OCI-LY1 (cell line): ENCODE measurements around the gene CCDC146.
"Not testable (repeated sequence)": the region's sequence is repeated elsewhere in the genome, so short reads cannot be mapped to it uniquely, and the experiment has no call there.

Experiments
- H2AFZ ChIP-seq: fragments of 200-600 bp; sonication (generic), shearing (Covaris generic); 2 replicates; pipeline ENCODE4 v1.6.0; 2014; ENCODE audit warnings: antibody characterized with exemption, mild to moderate bottlenecking, low read length
- H3F3A ChIP-seq: fragments of 200-600 bp; sonication (generic), shearing (Covaris generic); 2 replicates; pipeline ENCODE4 v1.6.0; 2014; ENCODE audit warnings: mild to moderate bottlenecking, antibody characterized with exemption, low read length, moderate library complexity; ENCODE audit not compliant: insufficient read depth
- H3K27ac ChIP-seq: fragments of 200-600 bp; sonication (generic); 2 replicates; pipeline ENCODE4 v1.5.1; 2014; ENCODE audit warnings: low read length, mixed run types, mild to moderate bottlenecking, low read depth; ENCODE audit not compliant: poor library complexity, severe bottlenecking
- H3K27me3 ChIP-seq: fragments of 200-600 bp; sonication (generic); 2 replicates; pipeline ENCODE4 v1.6.0; 2014; ENCODE audit warnings: antibody characterized with exemption, mild to moderate bottlenecking, low read length, moderate library complexity; ENCODE audit not compliant: insufficient read depth
- H3K36me3 ChIP-seq: fragments of 200-600 bp; sonication (generic); 2 replicates; pipeline ENCODE4 v1.6.1; 2014; ENCODE audit warnings: mild to moderate bottlenecking, antibody characterized with exemption, low read length, moderate library complexity, mixed read lengths; ENCODE audit not compliant: insufficient read depth
- H3K4me1 ChIP-seq: fragments of 200-600 bp; sonication (generic); 2 replicates; pipeline ENCODE4 v1.5.1; 2014; ENCODE audit warnings: mild to moderate bottlenecking, low read length, moderate library complexity; ENCODE audit not compliant: insufficient read depth, severe bottlenecking
- H3K4me2 ChIP-seq: fragments of 200-600 bp; sonication (generic), shearing (Covaris generic); 2 replicates; pipeline ENCODE4 v1.6.1; 2014; ENCODE audit warnings: low read length
- H3K4me3 ChIP-seq: fragments of 200-600 bp; sonication (generic); 2 replicates; pipeline ENCODE4 v1.5.1; 2014; ENCODE audit warnings: low read length, low read depth, mild to moderate bottlenecking, mixed read lengths; ENCODE audit not compliant: poor library complexity, severe bottlenecking
- H3K79me2 ChIP-seq: fragments of 200-600 bp; shearing (Covaris generic); 2 replicates; pipeline ENCODE4 v1.6.1; 2016; ENCODE audit warnings: mixed run types, low read length, mixed read lengths; ENCODE audit not compliant: insufficient read depth
- H3K9ac ChIP-seq: fragments of 200-600 bp; sonication (generic), shearing (Covaris generic); 2 replicates; pipeline ENCODE4 v1.6.1; 2014; ENCODE audit warnings: mild to moderate bottlenecking, low read length, mixed read lengths
- H3K9me2 ChIP-seq: fragments of 200-600 bp; sonication (generic), shearing (Covaris generic); 2 replicates; pipeline ENCODE4 v1.6.1; 2014; ENCODE audit warnings: low read depth, mild to moderate bottlenecking, low read length, mixed read lengths
- H3K9me3 ChIP-seq: fragments of 200-600 bp; shearing (Covaris generic); 2 replicates; pipeline ENCODE4 v1.6.1; 2014; ENCODE audit warnings: low read length, mixed read lengths
- H4K20me1 ChIP-seq: fragments of 200-600 bp; sonication (generic), shearing (Covaris generic); 2 replicates; pipeline ENCODE4 v1.6.0; 2016; ENCODE audit warnings: mild to moderate bottlenecking, low read length; ENCODE audit not compliant: insufficient read depth
- CTCF ChIP-seq: fragments of 200-600 bp; sonication (generic), shearing (Covaris generic); IDR thresholded peaks from 2 replicates; pipeline ENCODE4 v1.5.1; 2017; ENCODE audit warnings: mild to moderate bottlenecking, antibody characterized with exemption, low read length, moderate library complexity, mixed read lengths
- EZH2 ChIP-seq: fragments of 200-600 bp; sonication (generic), shearing (Covaris generic); IDR thresholded peaks from 2 replicates; pipeline ENCODE4 v1.8.0; 2017; ENCODE audit warnings: borderline replicate concordance, mixed run types, mild to moderate bottlenecking, antibody characterized with exemption, low read length, moderate library complexity, mixed read lengths

The CCDC146 gene

GRCh38 chr7:77217474-77218185 lies 95.2 kb downstream of the CCDC146 start:
- no peak for TF ChIP-seq EZH2
- no peak for TF ChIP-seq CTCF
- no peaks in the 10 kb centered on the region for H3K36me3 ChIP-seq

DNA sequence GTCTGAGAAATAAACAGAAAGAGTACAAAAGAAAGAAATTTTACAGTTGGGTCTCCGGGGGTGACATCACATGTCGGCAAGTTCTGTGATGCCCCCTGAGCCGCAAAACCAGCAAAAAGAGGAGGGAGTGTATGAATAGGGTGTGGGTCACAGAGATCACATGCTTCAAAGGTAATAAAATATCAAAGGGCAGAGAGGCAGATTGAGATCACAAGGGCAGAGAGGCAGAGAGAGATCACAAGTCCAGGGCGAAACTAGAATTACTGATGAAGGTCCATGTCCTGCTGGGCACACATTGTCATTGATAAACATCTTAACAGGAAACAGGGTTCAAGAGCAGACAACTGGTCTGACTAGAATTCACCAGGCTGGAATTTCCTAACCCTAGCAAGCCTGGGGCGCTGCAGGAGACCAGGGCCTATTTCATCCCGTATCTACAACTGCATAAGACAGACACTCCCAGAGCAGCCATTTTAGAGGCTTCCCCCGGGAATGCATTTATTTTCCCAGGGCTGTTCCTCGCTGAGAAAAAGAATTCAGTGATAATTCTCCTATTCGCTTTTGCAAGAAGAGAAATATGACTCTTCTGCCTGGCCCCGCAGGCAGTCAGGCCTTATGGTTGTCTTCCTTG lies 97.4 kb downstream of the CCDC146 start:
- H3K27ac ChIP-seq, H3K4me1 ChIP-seq, H4K20me1 ChIP-seq, H3K9ac ChIP-seq, H3K79me2 ChIP-seq, H3F3A ChIP-seq, H3K27me3 ChIP-seq, H2AFZ ChIP-seq, H3K9me2 ChIP-seq, H3K4me2 ChIP-seq, H3K9me3 ChIP-seq, H3K36me3 ChIP-seq, H3K4me3 ChIP-seq: not testable (repeated sequence)

More at GRCh38 chr7:77217474-77218185, 95.2 kb downstream of the CCDC146 start:
- H3K4me2 ChIP-seq: no peak overlapping the region
- no peaks in the 10 kb centered on the region for H3F3A ChIP-seq
- no peak overlapping the region for H2AFZ ChIP-seq
- no peaks in the 10 kb centered on the region for H3K27me3 ChIP-seq
- no peaks in the 10 kb centered on the region for H3K4me1 ChIP-seq
- H3K4me3 ChIP-seq: no peak overlapping the region
- H3K27ac ChIP-seq: no peak overlapping the region
- no peaks in the 10 kb centered on the region for H3K9me2 ChIP-seq
- H3K9me3 ChIP-seq: no peaks in the 10 kb centered on the region
- H3K9ac ChIP-seq: no peak overlapping the region
- no peaks in the 10 kb centered on the region for H4K20me1 ChIP-seq
- H3K79me2 ChIP-seq: no peaks in the 10 kb centered on the region

DNA sequence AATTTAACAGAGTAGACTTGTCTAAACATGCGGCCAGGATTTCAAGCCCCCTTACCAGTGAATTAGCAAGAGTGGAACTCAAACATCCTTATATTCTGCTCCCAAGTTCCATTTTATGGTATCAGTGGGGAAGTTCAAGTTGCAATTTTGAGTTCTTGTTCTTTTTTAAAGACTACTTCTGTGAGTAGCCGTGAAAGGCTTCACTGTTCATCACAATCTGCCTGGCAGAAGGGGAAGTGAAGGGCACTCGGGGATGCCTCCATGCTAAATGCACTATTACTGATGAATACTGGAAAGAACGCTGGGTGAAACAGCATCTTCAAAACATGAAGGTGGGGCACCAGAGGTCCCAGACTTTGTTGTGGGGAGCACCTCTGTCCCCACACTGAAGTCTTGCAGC lies 99.7 kb downstream of the CCDC146 start:
- no peaks in the 10 kb centered on the region for H3K27me3 ChIP-seq
- no peak overlapping the region for H3K4me3 ChIP-seq
- no peak overlapping the region for H3K4me2 ChIP-seq
- TF ChIP-seq CTCF (no peak), EZH2 (no peak)
- no peaks in the 10 kb centered on the region for H3K4me1 ChIP-seq
- no peaks in the 10 kb centered on the region for H3K9me3 ChIP-seq
- no peaks in the 10 kb centered on the region for H4K20me1 ChIP-seq
- H3K9ac ChIP-seq: no peak overlapping the region
- H3K36me3 ChIP-seq: no peaks in the 10 kb centered on the region
- H3F3A ChIP-seq: no peaks in the 10 kb centered on the region
- H3K9me2 ChIP-seq: no peaks in the 10 kb centered on the region
- H2AFZ ChIP-seq: no peak overlapping the region
- no peak overlapping the region for H3K27ac ChIP-seq
- no peaks in the 10 kb centered on the region for H3K79me2 ChIP-seq

DNA sequence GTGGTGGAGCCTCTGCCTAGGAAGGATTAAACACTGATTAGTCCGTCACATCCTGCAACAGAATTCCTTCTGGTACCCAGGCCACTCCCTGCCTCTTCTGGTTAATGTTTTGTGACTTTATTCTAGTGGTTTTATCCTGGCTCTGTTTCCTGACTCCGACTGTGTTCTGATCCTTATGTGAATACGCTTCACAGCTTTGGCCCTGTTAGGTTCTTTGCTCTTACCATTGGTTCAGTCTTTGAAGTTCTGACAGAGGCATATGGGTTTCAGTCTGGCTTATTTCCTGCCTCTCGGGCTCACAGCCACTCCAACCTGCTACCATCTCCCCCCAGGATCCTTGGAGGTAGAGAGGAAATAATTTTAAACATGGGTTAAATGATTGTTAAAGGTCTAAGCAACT lies 100.4 kb downstream of the CCDC146 start:
- no peak overlapping the region for H3K4me3 ChIP-seq
- no peak overlapping the region for H3K27ac ChIP-seq
- H3K79me2 ChIP-seq: no peaks in the 10 kb centered on the region
- H3K9ac ChIP-seq: no peak overlapping the region
- no peaks in the 10 kb centered on the region for H3K4me1 ChIP-seq
- H3K9me3 ChIP-seq: no peaks in the 10 kb centered on the region
- H3K27me3 ChIP-seq: no peaks in the 10 kb centered on the region
- H3K9me2 ChIP-seq: no peaks in the 10 kb centered on the region
- H2AFZ ChIP-seq: no peak overlapping the region
- H3F3A ChIP-seq: no peaks in the 10 kb centered on the region
- H3K4me2 ChIP-seq: no peak overlapping the region
- H3K36me3 ChIP-seq: no peaks in the 10 kb centered on the region
- TF ChIP-seq CTCF (no peak), EZH2 (no peak)
- H4K20me1 ChIP-seq: no peaks in the 10 kb centered on the region
